K562 (cell line): ENCODE results near the gene ATAD3C.
A peak's percentile ranks its signal among the peaks of the same experiment; 100 is the strongest.
"Not testable (repeated sequence)": the region's sequence is repeated elsewhere in the genome, so short reads cannot be mapped to it uniquely, and the experiment has no call there.

Experiments
- GATAD2A ChIP-seq: fragments of 450-650 bp; IDR thresholded peaks from 2 replicates; pipeline ENCODE4 v1.6.1; 2017
- TF ChIP-seq, protein P1 (sequence below): sonication (generic); formaldehyde crosslinking; IDR thresholded peaks from 2 replicates; pipeline ENCODE4 v1.8.0; 2022; ENCODE audit warnings: mild to moderate bottlenecking, missing genetic modification reagents
- TF ChIP-seq, protein P2 (sequence below): sonication (generic); formaldehyde crosslinking; IDR thresholded peaks from 2 replicates; pipeline ENCODE4 v1.8.1; 2023; ENCODE audit warnings: mild to moderate bottlenecking, missing genetic modification reagents, moderate library complexity
- TF ChIP-seq, protein P3 (sequence below): sonication (generic); formaldehyde crosslinking; IDR thresholded peaks from 2 replicates; pipeline ENCODE4 v1.8.0; 2022; ENCODE audit warnings: mild to moderate bottlenecking, missing genetic modification reagents
- TF ChIP-seq, protein P4 (sequence below), 3 experiments: IDR thresholded peaks in 2 of 3; conservative IDR thresholded peaks in 1 of 3; 2 replicates each; pipeline ENCODE4 v1.5.1; 2011 to 2012; ENCODE audit warnings: low read length in 3 of 3, mild to moderate bottlenecking in 3 of 3, control low read depth in 2 of 3, improper control_type of control experiment in 1 of 3, inconsistent platforms in 1 of 3, low read depth in 1 of 3, mixed read lengths in 1 of 3, moderate library complexity in 1 of 3; ENCODE audit not compliant: insufficient read depth in 2 of 3

DNA sequence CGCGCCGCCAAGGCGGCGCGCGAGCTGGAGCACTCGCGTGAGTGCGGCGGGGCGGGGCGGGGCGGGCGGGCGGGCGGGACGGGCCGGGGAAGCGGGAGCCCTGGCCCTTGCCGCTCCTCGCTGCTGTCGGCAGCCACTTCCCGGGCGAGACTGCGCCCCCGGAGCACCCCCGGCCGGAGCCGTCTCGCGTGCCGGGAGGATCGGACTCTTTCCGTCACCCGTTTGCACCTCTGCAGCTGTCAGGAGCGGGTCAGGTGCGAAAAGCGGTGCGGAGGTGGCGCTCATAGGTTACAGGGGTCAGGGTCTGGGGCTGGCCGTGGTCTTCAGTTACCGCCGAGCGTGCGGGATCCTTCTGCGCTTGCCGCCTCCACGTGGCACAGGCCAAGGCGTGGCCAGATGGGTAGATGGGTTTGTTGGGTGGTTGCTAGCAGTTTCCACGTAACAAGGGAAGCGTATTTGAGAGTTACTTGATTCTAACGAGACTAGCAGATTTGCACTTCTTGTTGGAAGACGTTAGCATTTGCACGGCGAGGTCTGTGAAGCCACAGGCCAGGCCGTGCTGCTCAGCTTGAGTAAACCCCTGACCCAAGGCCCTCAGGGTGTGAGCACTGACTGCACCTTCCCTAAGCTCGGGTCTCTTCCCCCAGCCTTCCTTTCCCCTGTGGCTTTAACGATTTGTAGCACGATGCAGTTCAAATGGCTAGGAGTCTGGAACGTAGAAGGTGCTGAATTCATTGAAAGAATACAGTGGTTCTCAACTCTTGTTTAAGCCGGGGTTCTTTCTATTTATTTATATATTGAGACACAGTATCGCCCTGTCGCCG lies 22.8 kb downstream of the ATAD3C start:
- TF ChIP-seq, protein P1, sequence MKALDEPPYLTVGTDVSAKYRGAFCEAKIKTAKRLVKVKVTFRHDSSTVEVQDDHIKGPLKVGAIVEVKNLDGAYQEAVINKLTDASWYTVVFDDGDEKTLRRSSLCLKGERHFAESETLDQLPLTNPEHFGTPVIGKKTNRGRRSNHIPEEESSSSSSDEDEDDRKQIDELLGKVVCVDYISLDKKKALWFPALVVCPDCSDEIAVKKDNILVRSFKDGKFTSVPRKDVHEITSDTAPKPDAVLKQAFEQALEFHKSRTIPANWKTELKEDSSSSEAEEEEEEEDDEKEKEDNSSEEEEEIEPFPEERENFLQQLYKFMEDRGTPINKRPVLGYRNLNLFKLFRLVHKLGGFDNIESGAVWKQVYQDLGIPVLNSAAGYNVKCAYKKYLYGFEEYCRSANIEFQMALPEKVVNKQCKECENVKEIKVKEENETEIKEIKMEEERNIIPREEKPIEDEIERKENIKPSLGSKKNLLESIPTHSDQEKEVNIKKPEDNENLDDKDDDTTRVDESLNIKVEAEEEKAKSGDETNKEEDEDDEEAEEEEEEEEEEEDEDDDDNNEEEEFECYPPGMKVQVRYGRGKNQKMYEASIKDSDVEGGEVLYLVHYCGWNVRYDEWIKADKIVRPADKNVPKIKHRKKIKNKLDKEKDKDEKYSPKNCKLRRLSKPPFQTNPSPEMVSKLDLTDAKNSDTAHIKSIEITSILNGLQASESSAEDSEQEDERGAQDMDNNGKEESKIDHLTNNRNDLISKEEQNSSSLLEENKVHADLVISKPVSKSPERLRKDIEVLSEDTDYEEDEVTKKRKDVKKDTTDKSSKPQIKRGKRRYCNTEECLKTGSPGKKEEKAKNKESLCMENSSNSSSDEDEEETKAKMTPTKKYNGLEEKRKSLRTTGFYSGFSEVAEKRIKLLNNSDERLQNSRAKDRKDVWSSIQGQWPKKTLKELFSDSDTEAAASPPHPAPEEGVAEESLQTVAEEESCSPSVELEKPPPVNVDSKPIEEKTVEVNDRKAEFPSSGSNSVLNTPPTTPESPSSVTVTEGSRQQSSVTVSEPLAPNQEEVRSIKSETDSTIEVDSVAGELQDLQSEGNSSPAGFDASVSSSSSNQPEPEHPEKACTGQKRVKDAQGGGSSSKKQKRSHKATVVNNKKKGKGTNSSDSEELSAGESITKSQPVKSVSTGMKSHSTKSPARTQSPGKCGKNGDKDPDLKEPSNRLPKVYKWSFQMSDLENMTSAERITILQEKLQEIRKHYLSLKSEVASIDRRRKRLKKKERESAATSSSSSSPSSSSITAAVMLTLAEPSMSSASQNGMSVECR (CRISPR knock-in tag), result peak; percentile 41; the same call in 1 of the 2 replicates
- TF ChIP-seq, protein P2, sequence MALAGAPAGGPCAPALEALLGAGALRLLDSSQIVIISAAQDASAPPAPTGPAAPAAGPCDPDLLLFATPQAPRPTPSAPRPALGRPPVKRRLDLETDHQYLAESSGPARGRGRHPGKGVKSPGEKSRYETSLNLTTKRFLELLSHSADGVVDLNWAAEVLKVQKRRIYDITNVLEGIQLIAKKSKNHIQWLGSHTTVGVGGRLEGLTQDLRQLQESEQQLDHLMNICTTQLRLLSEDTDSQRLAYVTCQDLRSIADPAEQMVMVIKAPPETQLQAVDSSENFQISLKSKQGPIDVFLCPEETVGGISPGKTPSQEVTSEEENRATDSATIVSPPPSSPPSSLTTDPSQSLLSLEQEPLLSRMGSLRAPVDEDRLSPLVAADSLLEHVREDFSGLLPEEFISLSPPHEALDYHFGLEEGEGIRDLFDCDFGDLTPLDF (CRISPR knock-in tag), result not testable (repeated sequence)
- TF ChIP-seq, protein P3, sequence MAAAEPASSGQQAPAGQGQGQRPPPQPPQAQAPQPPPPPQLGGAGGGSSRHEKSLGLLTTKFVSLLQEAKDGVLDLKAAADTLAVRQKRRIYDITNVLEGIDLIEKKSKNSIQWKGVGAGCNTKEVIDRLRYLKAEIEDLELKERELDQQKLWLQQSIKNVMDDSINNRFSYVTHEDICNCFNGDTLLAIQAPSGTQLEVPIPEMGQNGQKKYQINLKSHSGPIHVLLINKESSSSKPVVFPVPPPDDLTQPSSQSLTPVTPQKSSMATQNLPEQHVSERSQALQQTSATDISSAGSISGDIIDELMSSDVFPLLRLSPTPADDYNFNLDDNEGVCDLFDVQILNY (CRISPR knock-in tag), result not testable (repeated sequence)
- TF ChIP-seq, protein P4, sequence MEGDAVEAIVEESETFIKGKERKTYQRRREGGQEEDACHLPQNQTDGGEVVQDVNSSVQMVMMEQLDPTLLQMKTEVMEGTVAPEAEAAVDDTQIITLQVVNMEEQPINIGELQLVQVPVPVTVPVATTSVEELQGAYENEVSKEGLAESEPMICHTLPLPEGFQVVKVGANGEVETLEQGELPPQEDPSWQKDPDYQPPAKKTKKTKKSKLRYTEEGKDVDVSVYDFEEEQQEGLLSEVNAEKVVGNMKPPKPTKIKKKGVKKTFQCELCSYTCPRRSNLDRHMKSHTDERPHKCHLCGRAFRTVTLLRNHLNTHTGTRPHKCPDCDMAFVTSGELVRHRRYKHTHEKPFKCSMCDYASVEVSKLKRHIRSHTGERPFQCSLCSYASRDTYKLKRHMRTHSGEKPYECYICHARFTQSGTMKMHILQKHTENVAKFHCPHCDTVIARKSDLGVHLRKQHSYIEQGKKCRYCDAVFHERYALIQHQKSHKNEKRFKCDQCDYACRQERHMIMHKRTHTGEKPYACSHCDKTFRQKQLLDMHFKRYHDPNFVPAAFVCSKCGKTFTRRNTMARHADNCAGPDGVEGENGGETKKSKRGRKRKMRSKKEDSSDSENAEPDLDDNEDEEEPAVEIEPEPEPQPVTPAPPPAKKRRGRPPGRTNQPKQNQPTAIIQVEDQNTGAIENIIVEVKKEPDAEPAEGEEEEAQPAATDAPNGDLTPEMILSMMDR (IDR thresholded peaks at IDR 0.05 in 2 of 3, conservative IDR thresholded peaks at IDR 0.05 in 1 of 3; ENCODE audit: insufficient read depth in 2 of 3, low read depth in 1 of 3, low read length in 3 of 3), result not testable (repeated sequence)
- TF ChIP-seq GATAD2A, result not testable (repeated sequence)
